HepG2 (cell line): ENCODE measurements around the gene PSMD3. TPM values are rescaled to one million over a fixed set of nuclear protein-coding genes. Genes with fewer than 3 reads are reported as not detected.

ENCODE experiments used
- ATAC-seq: fragments of 200-7000 bp; cut with Tn5 transposase; 3 replicates; pipeline ENCODE4 v1.9.1; 2020; ENCODE audit warnings: mild to moderate bottlenecking, moderate library complexity
- BruUV-seq: library from RNA; stranded (reverse); fragments of 400-500 nt; replicated peaks from 2 replicates; lab custom pipeline; 2021; lab: Mats Ljungman, UMichigan
- CTCF ChIA-PET: fragments of 300-600 bp; formaldehyde crosslinking; extraction: SDS; loops from one replicate; lab custom pipeline; 2021; ENCODE audit warnings: low total read pairs, inconsistent platforms, low intra/inter-chr PET ratio; lab: Yijun Ruan, JAX
- POLR2A ChIA-PET: fragments of 350-600 bp; sonication (Branson Sonifier 250); formaldehyde crosslinking; loops from one replicate; lab custom pipeline; 2020; ENCODE audit warnings: antibody characterized with exemption, inconsistent platforms; lab: Yijun Ruan, JAX
- DNase-seq: peaks from one replicate; pipeline ENCODE4 v3.0.0-alpha.2; 2015; ENCODE audit warnings: low spot score
- FAIRE-seq: peaks from 3 replicates; lab custom pipeline; 2011; peaks lifted over from hg19 to GRCh38; lab: Jason Lieb, UNC
- H2AFZ ChIP-seq: one replicate; pipeline ENCODE4 v1.6.1; 2011; ENCODE audit warnings: low read length, inconsistent platforms
- H3K27ac ChIP-seq: fragments of 300-600 bp; 3 replicates; pipeline ENCODE4 v1.8.0; 2011; ENCODE audit warnings: mixed run types, mild to moderate bottlenecking, mixed read lengths, low read length, inconsistent platforms; ENCODE audit not compliant: insufficient read depth; ENCODE audit errors: extremely low read length
- H3K27me3 ChIP-seq, 2 experiments: fragments of 200-600 bp in 1 of 2; 2 replicates in 1 of 2; 3 replicates in 1 of 2; pipeline versions ENCODE4 v1.6.0 to v1.8.0; 2011; ENCODE audit warnings: low read length in 2 of 2, mild to moderate bottlenecking in 2 of 2, moderate library complexity in 2 of 2, inconsistent platforms in 1 of 2; ENCODE audit not compliant: insufficient read depth in 2 of 2, control insufficient read depth in 1 of 2
- H3K36me3 ChIP-seq, 2 experiments: fragments of 200-600 bp in 1 of 2; replicated peaks in 1 of 2; 2 replicates in 1 of 2; 3 replicates in 1 of 2; pipeline versions ENCODE4 v1.5.1 to v1.8.0; 2011; ENCODE audit warnings: low read length in 2 of 2, inconsistent platforms in 1 of 2; ENCODE audit not compliant: insufficient read depth in 2 of 2, control insufficient read depth in 1 of 2
- H3K4me1 ChIP-seq: 2 replicates; pipeline ENCODE4 v1.5.1; 2012; ENCODE audit warnings: low read length, inconsistent platforms; ENCODE audit not compliant: insufficient read depth
- H3K4me2 ChIP-seq: 2 replicates; pipeline ENCODE4 v1.6.0; 2011; ENCODE audit warnings: low read depth, low read length, inconsistent platforms
- H3K4me3 ChIP-seq, 3 experiments: fragments of 200-600 bp in 1 of 3; sonication (generic), shearing (Covaris generic) in 1 of 3; replicated peaks in 1 of 3; 2 replicates each; pipeline ENCODE4 v1.5.1; 2011 to 2016; ENCODE audit warnings: low read length in 3 of 3, inconsistent platforms in 2 of 3, low read depth in 2 of 3, mild to moderate bottlenecking in 2 of 3, control low read depth in 1 of 3, mixed read lengths in 1 of 3; ENCODE audit not compliant: insufficient read depth in 1 of 3
- H3K79me2 ChIP-seq: one replicate; pipeline ENCODE4 v1.6.1; 2011; ENCODE audit warnings: low read length, inconsistent platforms; ENCODE audit not compliant: insufficient read depth
- H3K9ac ChIP-seq: 2 replicates; pipeline ENCODE4 v1.6.0; 2011; ENCODE audit warnings: mild to moderate bottlenecking, low read depth, low read length, inconsistent platforms; ENCODE audit not compliant: insufficient read depth
- H3K9me3 ChIP-seq: 2 replicates; pipeline ENCODE4 v1.5.1; 2012; ENCODE audit warnings: mild to moderate bottlenecking, low read length
- H4K20me1 ChIP-seq: 2 replicates; pipeline ENCODE4 v1.6.0; 2011; ENCODE audit warnings: inconsistent platforms, mild to moderate bottlenecking, low read length, moderate library complexity; ENCODE audit not compliant: insufficient read depth
- CEBPZ ChIP-seq: IDR thresholded peaks from 2 replicates; pipeline ENCODE4 v1.6.1; 2012; ENCODE audit warnings: low read length, improper control_type of control experiment
- IKZF1 ChIP-seq: fragments of 450-650 bp; IDR thresholded peaks from 2 replicates; pipeline ENCODE4 v1.7.1; 2016
- MLX ChIP-seq: IDR thresholded peaks from 2 replicates; pipeline ENCODE4 v1.6.1; 2016
- NONO ChIP-seq, 2 experiments: fragments of 450-650 bp in 1 of 2; sonication (generic) in 1 of 2; formaldehyde crosslinking in 1 of 2; IDR thresholded peaks in 1 of 2; conservative IDR thresholded peaks in 1 of 2; 2 replicates each; pipeline versions ENCODE4 v1.6.1 to v1.8.0; 2017 to 2022; ENCODE audit warnings: mild to moderate bottlenecking in 1 of 2, missing genetic modification reagents in 1 of 2, moderate library complexity in 1 of 2
- SIX1 ChIP-seq: sonication (generic); formaldehyde crosslinking; IDR thresholded peaks from 2 replicates; pipeline ENCODE4 v1.4.0; 2020; ENCODE audit warnings: missing genetic modification reagents, borderline replicate concordance
- ZBTB14 ChIP-seq: sonication (generic); formaldehyde crosslinking; IDR thresholded peaks from 2 replicates; pipeline ENCODE4 v1.4.0; 2020; ENCODE audit warnings: missing genetic modification reagents
- ZIK1 ChIP-seq: sonication (generic); formaldehyde crosslinking; IDR thresholded peaks from 2 replicates; pipeline ENCODE4 v1.5.0; 2020; ENCODE audit warnings: mild to moderate bottlenecking, low read depth, missing genetic modification reagents, borderline replicate concordance
- ZNF292 ChIP-seq: sonication (generic); formaldehyde crosslinking; IDR thresholded peaks from 2 replicates; pipeline ENCODE4 v1.8.1; 2022; ENCODE audit warnings: mild to moderate bottlenecking, low read depth, missing genetic modification reagents, borderline replicate concordance
- ZNF549 ChIP-seq: sonication (generic); formaldehyde crosslinking; IDR thresholded peaks from 2 replicates; pipeline ENCODE4 v1.5.0; 2020; ENCODE audit warnings: missing genetic modification reagents
- WGBS: methylation state at CpG from one replicate; pipeline ENCODE4 v1.1.6; 2017; ENCODE audit warnings: low lambda C conversion rate; 5-methylcytosine and 5-hydroxymethylcytosine counted together
- in situ Hi-C: cut with HindIII; loops from 2 replicates; pipeline ENCODE4 v1.10.0; 2017; ENCODE audit warnings: low pct_unique_long_range_greater_than_20kb; ENCODE audit not compliant: extremely low pct_ligation_motif_present
- intact Hi-C: fragments of 100-400 bp; cut with micrococcal nuclease; formaldehyde crosslinking; loops from one replicate; pipeline ENCODE4 v1.10.0; 2022; ENCODE audit not compliant: unreplicated experiment
- polyA plus RNA-seq, 8 experiments: library from polyadenylated mRNA; depleted of rRNA in 3 of 8; stranded (reverse) in 7 of 8; unstranded in 1 of 8; fragments of >200 nt; fragmentation: Illumina TruSeq in 4 of 8; extraction: Trizol in 4 of 8; gene quantifications; 2 replicates each; pipeline versions ENCODE4 v1.2.1 to v1.2.3, GENCODE V29; 2011 to 2016; ENCODE audit warnings: low read depth in 4 of 8, missing spikeins in 1 of 8, mixed read lengths in 1 of 8; ENCODE audit not compliant: insufficient read depth in 1 of 8
- total RNA-seq, 5 experiments: library from RNA; depleted of rRNA; stranded (reverse); fragments of >200 nt; fragmentation: Illumina TruSeq; extraction: Trizol; gene quantifications; 2 replicates each; pipeline ENCODE4 v1.2.3, GENCODE V29; 2016; ENCODE audit warnings: low read depth in 1 of 5
- TF ChIP-seq, protein P1 (sequence below): sonication (generic); formaldehyde crosslinking; IDR thresholded peaks from 2 replicates; pipeline ENCODE4 v1.4.0; 2020; ENCODE audit warnings: missing genetic modification reagents
- TF ChIP-seq, protein P2 (sequence below): sonication (generic); formaldehyde crosslinking; IDR thresholded peaks from 2 replicates; pipeline ENCODE4 v1.5.1; 2020; ENCODE audit warnings: mild to moderate bottlenecking, missing genetic modification reagents, moderate library complexity
- TF ChIP-seq, protein P3 (sequence below): conservative IDR thresholded peaks from 2 replicates; pipeline ENCODE4 v1.6.1; 2018; ENCODE audit warnings: missing genetic modification reagents

PSMD3 gene
- total and polyA plus RNA-seq, 2 of the 13 experiments (the other 11 are each of a cell fraction or from before 2014, with no cell fraction given) = 97.4 to 146 TPM

DNA sequence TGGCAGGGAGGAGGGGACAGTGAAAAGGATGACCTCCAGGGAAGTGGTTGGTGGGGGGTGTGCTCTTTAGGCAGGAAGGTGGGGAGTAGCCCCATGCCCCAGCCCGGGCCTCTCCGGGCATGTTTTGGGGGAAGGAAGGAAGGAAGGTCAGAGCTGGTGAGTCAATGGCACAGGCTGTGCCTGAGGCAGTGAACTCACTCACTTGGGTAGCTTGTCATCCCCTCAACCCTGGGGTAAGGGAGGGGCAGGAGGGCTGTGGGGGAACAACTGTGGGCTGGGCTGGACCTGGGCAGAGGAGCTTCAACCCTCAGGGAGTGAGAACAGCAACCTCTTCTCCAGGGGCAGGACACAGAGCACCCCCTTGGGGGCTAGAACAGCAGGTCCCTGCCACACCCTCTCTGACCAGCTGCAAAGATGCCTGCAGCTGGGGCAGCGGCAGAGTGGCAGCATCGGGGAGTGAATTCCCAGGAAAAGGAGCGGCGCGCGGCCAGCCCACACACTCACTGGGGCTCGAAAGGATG is 40.9 kb downstream of the PSMD3 start (continued):
- no peak for TF ChIP-seq CEBPZ
- no peak for TF ChIP-seq ZNF549

DNA sequence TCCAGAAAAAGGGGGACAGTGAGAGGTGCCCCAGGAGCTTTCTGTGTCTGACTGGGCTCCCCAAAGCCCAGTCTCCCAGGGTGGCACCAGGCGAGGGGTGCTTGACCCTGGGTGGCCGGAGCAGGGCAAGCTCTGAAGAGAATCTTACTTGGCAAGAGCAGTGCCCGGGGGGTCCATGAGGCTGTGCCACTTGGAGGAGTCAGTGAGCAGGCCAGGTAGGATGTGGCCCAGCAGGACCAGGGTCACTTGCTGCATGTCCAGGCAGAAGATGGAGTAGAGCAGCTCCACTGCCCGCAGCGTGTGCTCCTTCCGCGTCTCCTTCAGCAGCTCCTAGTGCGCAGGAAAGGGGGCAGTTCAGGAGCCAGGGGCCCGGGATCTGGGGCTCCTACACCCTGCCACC is 41.9 kb downstream of the PSMD3 start:
- H2AFZ ChIP-seq = no peak overlapping the region
- ChIA-PET POLR2A (no interaction called here), CTCF (no interaction called here)
- peaks cover 41 to 62% of the 10 kb centered on the region in 2 experiments for H3K36me3 ChIP-seq
- FAIRE-seq (no peak), DNase-seq (no peak), ATAC-seq (no peak)
- no peak overlapping the region for H3K4me3 ChIP-seq
- intact Hi-C loops (no loop called here), in situ Hi-C loops (no loop called here)
- no peak overlapping the region for H3K27ac ChIP-seq
- no peak overlapping the region for H3K4me2 ChIP-seq
- no TSS peak for BruUV-seq
- no peak overlapping the region for H3K9ac ChIP-seq
- H4K20me1 ChIP-seq = no peaks in the 10 kb centered on the region
- no peaks in the 10 kb centered on the region for H3K27me3 ChIP-seq
- no peaks in the 10 kb centered on the region for H3K9me3 ChIP-seq
- peaks cover 6% of the 10 kb centered on the region; the same call in 1 of the 2 replicates for H3K4me1 ChIP-seq
- WGBS = 98% methylated on average over 6 of the region's 9 CpGs
- H3K79me2 ChIP-seq = no peaks in the 10 kb centered on the region
- TF ChIP-seq ZBTB14 (CRISPR knock-in tag) = no peak
- TF ChIP-seq, protein P1, sequence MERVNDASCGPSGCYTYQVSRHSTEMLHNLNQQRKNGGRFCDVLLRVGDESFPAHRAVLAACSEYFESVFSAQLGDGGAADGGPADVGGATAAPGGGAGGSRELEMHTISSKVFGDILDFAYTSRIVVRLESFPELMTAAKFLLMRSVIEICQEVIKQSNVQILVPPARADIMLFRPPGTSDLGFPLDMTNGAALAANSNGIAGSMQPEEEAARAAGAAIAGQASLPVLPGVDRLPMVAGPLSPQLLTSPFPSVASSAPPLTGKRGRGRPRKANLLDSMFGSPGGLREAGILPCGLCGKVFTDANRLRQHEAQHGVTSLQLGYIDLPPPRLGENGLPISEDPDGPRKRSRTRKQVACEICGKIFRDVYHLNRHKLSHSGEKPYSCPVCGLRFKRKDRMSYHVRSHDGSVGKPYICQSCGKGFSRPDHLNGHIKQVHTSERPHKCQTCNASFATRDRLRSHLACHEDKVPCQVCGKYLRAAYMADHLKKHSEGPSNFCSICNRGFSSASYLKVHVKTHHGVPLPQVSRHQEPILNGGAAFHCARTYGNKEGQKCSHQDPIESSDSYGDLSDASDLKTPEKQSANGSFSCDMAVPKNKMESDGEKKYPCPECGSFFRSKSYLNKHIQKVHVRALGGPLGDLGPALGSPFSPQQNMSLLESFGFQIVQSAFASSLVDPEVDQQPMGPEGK (CRISPR knock-in tag) = no peak
- TF ChIP-seq MLX (CRISPR knock-in tag) = no peak
- no peak for TF ChIP-seq SIX1 (CRISPR knock-in tag)
- TF ChIP-seq ZNF292 (CRISPR knock-in tag) = no peak
- TF ChIP-seq, protein P2, sequence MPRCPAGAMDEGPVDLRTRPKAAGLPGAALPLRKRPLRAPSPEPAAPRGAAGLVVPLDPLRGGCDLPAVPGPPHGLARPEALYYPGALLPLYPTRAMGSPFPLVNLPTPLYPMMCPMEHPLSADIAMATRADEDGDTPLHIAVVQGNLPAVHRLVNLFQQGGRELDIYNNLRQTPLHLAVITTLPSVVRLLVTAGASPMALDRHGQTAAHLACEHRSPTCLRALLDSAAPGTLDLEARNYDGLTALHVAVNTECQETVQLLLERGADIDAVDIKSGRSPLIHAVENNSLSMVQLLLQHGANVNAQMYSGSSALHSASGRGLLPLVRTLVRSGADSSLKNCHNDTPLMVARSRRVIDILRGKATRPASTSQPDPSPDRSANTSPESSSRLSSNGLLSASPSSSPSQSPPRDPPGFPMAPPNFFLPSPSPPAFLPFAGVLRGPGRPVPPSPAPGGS (CRISPR knock-in tag) = no peak
- no peak for TF ChIP-seq IKZF1
- TF ChIP-seq ZIK1 (CRISPR knock-in tag) = no peak
- TF ChIP-seq, protein P3, sequence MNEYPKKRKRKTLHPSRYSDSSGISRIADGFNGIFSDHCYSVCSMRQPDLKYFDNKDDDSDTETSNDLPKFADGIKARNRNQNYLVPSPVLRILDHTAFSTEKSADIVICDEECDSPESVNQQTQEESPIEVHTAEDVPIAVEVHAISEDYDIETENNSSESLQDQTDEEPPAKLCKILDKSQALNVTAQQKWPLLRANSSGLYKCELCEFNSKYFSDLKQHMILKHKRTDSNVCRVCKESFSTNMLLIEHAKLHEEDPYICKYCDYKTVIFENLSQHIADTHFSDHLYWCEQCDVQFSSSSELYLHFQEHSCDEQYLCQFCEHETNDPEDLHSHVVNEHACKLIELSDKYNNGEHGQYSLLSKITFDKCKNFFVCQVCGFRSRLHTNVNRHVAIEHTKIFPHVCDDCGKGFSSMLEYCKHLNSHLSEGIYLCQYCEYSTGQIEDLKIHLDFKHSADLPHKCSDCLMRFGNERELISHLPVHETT = no peak
- TF ChIP-seq NONO (IDR thresholded peaks at IDR 0.05) = no peak
- no peak for TF ChIP-seq NONO (CRISPR knock-in tag; conservative IDR thresholded peaks at IDR 0.05)
